Spinal cord (tissue), 10 donors: ENCODE data around the gene LDLRAD4. TPM values are rescaled to one million over a fixed set of nuclear protein-coding genes. Genes with fewer than 3 reads are reported as not detected.
A peak's percentile ranks its signal among the peaks of the same experiment; 100 is the strongest.

Experiments
- DNase-seq, 6 donors: peaks; one replicate each; pipeline versions ENCODE4 v3.0.0 to v3.0.0-alpha.2; 2013 to 2015; ENCODE audit warnings: low spot score in 6 of 6, low read depth in 4 of 6
- H3K27ac ChIP-seq: one replicate; pipeline ENCODE4 v1.5.1; 2013; ENCODE audit warnings: low read depth, low read length, control low read depth
- H3K27me3 ChIP-seq: one replicate; pipeline ENCODE4 v1.6.1; 2013; ENCODE audit warnings: low read length; ENCODE audit not compliant: control insufficient read depth, insufficient read depth
- H3K36me3 ChIP-seq: one replicate; pipeline ENCODE4 v1.6.1; 2013; ENCODE audit warnings: low read length; ENCODE audit not compliant: control insufficient read depth, insufficient read depth
- H3K4me1 ChIP-seq: one replicate; pipeline ENCODE4 v1.6.1; 2013; ENCODE audit warnings: low read length; ENCODE audit not compliant: control insufficient read depth, insufficient read depth
- H3K4me3 ChIP-seq: one replicate; pipeline ENCODE4 v1.5.1; 2013; ENCODE audit warnings: low read depth, low read length, control low read depth
- H3K9me3 ChIP-seq: one replicate; pipeline ENCODE4 v1.6.1; 2013; ENCODE audit warnings: low read length; ENCODE audit not compliant: control insufficient read depth, insufficient read depth
- WGBS: methylation state at CpG from one replicate; pipeline ENCODE4 v1.1.5; 2013; ENCODE audit warnings: missing lambda C conversion rate; ENCODE audit not compliant: insufficient coverage; 5-methylcytosine and 5-hydroxymethylcytosine counted together
- polyA plus RNA-seq, 2 donors: library from polyadenylated mRNA; unstranded; fragments of 120-200 nt; gene quantifications; one replicate each; pipeline ENCODE4 v1.2.1, GENCODE V29; 2013; ENCODE audit not compliant: insufficient read length in 2 of 2
- total RNA-seq, 2 donors: library from RNA; depleted of rRNA in 1 of 2; stranded (reverse); fragments of 120-200 nt in 1 of 2; fragments of >200 nt in 1 of 2; gene quantifications; one replicate each; pipeline versions ENCODE4 v1.2.3 to v1.2.4, GENCODE V29; 2013 to 2014
- donor health status: healthy.

LDLRAD4 gene
- total and polyA plus RNA-seq, 4 donors, result 26.7 to 67.7 (median 38.5) TPM

- no peak for DNase-seq
- Histone ChIP-seq H3K27ac (no peak overlapping the region), H3K27me3 (no peaks in the 10 kb centered on the region), H3K36me3 (peaks cover 30% of the 10 kb centered on the region), H3K4me3 (no peak overlapping the region), H3K4me1 (peaks cover 48% of the 10 kb centered on the region), H3K9me3 (no peaks in the 10 kb centered on the region)
- WGBS, result 28% methylated on average over 6 of the region's 9 CpGs
These were observed 409.7 kb downstream of the LDLRAD4 start for GRCh38 chr18:13628211-13628610.

GRCh38 chr18:13629841-13630715 is 411.5 kb downstream of the LDLRAD4 start:
- H3K27ac ChIP-seq, result no peak overlapping the region

GRCh38 chr18:13630716-13631268 is 412.2 kb downstream of the LDLRAD4 start:
- no peak overlapping the region for H3K27ac ChIP-seq
- H3K27me3 ChIP-seq, result no peaks in the 10 kb centered on the region
- DNase-seq, result no peak
- H3K4me1 ChIP-seq, result peaks cover 31% of the 10 kb centered on the region
- H3K4me3 ChIP-seq, result no peak overlapping the region
- H3K9me3 ChIP-seq, result no peaks in the 10 kb centered on the region
- H3K36me3 ChIP-seq, result peaks cover 18% of the 10 kb centered on the region
- WGBS, result no CpG with 5 or more reads among the region's 7 CpGs

More at GRCh38 chr18:13629841-13630715, 411.5 kb downstream of the LDLRAD4 start:
- WGBS, result 54% methylated on average over 7 of the region's 8 CpGs
- no peaks in the 10 kb centered on the region for H3K9me3 ChIP-seq
- DNase-seq, result peak in 5 of 6 donors; percentile 66 to 96 (median 73)
- H3K4me1 ChIP-seq, result peaks cover 32% of the 10 kb centered on the region
- H3K36me3 ChIP-seq, result peaks cover 18% of the 10 kb centered on the region
- no peak overlapping the region for H3K4me3 ChIP-seq
- no peaks in the 10 kb centered on the region for H3K27me3 ChIP-seq

GRCh38 chr18:13633700-13634099 is 415.1 kb downstream of the LDLRAD4 start:
- no peak for DNase-seq
- 90% methylated on average over 5 of the region's 5 CpGs for WGBS
- no peaks in the 10 kb centered on the region for H3K9me3 ChIP-seq
- no peak overlapping the region for H3K27ac ChIP-seq
- no peak overlapping the region for H3K4me3 ChIP-seq
- peaks cover 8% of the 10 kb centered on the region for H3K36me3 ChIP-seq
- H3K27me3 ChIP-seq, result no peaks in the 10 kb centered on the region
- peaks cover 13% of the 10 kb centered on the region for H3K4me1 ChIP-seq

GRCh38 chr18:13635046-13635445 is 416.5 kb downstream of the LDLRAD4 start:
- H3K4me1 ChIP-seq, result peaks cover 15% of the 10 kb centered on the region
- 84% methylated on average over 5 of the region's 5 CpGs for WGBS
- no peak for DNase-seq

GRCh38 chr18:13638719-13639595 is 420.4 kb downstream of the LDLRAD4 start:
- Histone ChIP-seq H3K4me3 (no peak overlapping the region), H3K36me3 (peaks cover 4% of the 10 kb centered on the region), H3K9me3 (no peaks in the 10 kb centered on the region), H3K27ac (no peak overlapping the region), H3K27me3 (no peaks in the 10 kb centered on the region), H3K4me1 (peaks cover 27% of the 10 kb centered on the region)
- 67% methylated on average over 7 of the region's 10 CpGs for WGBS
- DNase-seq, result peak in 2 of 6 donors; percentile 16 to 65

More at GRCh38 chr18:13635046-13635445, 416.5 kb downstream of the LDLRAD4 start:
- Histone ChIP-seq H3K27ac (no peak overlapping the region), H3K27me3 (no peaks in the 10 kb centered on the region), H3K36me3 (peaks cover 8% of the 10 kb centered on the region), H3K9me3 (no peaks in the 10 kb centered on the region), H3K4me3 (no peak overlapping the region)

- WGBS, result 85% methylated on average over 3 of the region's 10 CpGs
- H3K4me3 ChIP-seq, result no peak overlapping the region
- peaks cover 9% of the 10 kb centered on the region for H3K36me3 ChIP-seq
- H3K9me3 ChIP-seq, result no peaks in the 10 kb centered on the region
- H3K4me1 ChIP-seq, result peaks cover 25% of the 10 kb centered on the region
- H3K27me3 ChIP-seq, result no peaks in the 10 kb centered on the region
- H3K27ac ChIP-seq, result no peak overlapping the region
- no peak for DNase-seq
These were observed 421.8 kb downstream of the LDLRAD4 start for GRCh38 chr18:13640266-13640860.

- 19% methylated on average over 84 of the region's 84 CpGs for WGBS
These were observed 423.2 kb downstream of the LDLRAD4 start for GRCh38 chr18:13641551-13642439.

More at GRCh38 chr18:13641551-13642439, 423.2 kb downstream of the LDLRAD4 start:
- peaks cover 12% of the 10 kb centered on the region for H3K36me3 ChIP-seq
- H3K27me3 ChIP-seq, result no peaks in the 10 kb centered on the region
- H3K9me3 ChIP-seq, result no peaks in the 10 kb centered on the region
- H3K27ac ChIP-seq, result no peak overlapping the region
- no peak overlapping the region for H3K4me3 ChIP-seq
- H3K4me1 ChIP-seq, result peaks cover 25% of the 10 kb centered on the region
- peak in 2 of 6 donors; percentile 38 to 61 for DNase-seq
